HL-60/S4 treated with phorbol 12-myristate 13-acetate at 8.2 ng/mL for 4 days and 3 days (cell line): ENCODE results near the gene UNC13C.

Experiments used
- in situ Hi-C: fragments of 300-500 bp; cut with MboI; formaldehyde crosslinking; loops from 2 replicates; pipeline ENCODE4 v1.15.0; 2022; ENCODE audit warnings: low sequenced_read_pairs

Gene UNC13C

GRCh38 chr15:54017251-54017650, 39.0 kb downstream of the UNC13C start:
- in situ Hi-C loops, result no loop called here

- in situ Hi-C loops, result no loop called here
Observed at GRCh38 chr15:54017959-54018358, 39.7 kb downstream of the UNC13C start.

GRCh38 chr15:54026258-54026657, 48.0 kb downstream of the UNC13C start:
- in situ Hi-C loops, result no loop called here

GRCh38 chr15:54026891-54027290, 48.6 kb downstream of the UNC13C start:
- in situ Hi-C loops, result no loop called here

- in situ Hi-C loops, result no loop called here
Observed at GRCh38 chr15:54029081-54029480, 50.8 kb downstream of the UNC13C start.

GRCh38 chr15:54032066-54032465, 53.8 kb downstream of the UNC13C start:
- in situ Hi-C loops, result no loop called here

- in situ Hi-C loops, result no loop called here
Observed at GRCh38 chr15:54033356-54033860, 55.2 kb downstream of the UNC13C start.

GRCh38 chr15:54033869-54034458, 55.7 kb downstream of the UNC13C start:
- in situ Hi-C loops, result no loop called here

- in situ Hi-C loops, result no loop called here
Observed at GRCh38 chr15:54035616-54036015, 57.4 kb downstream of the UNC13C start.

- in situ Hi-C loops, result no loop called here
Observed at GRCh38 chr15:54045397-54045796, 67.2 kb downstream of the UNC13C start.

GRCh38 chr15:54046093-54046492, 67.9 kb downstream of the UNC13C start:
- in situ Hi-C loops, result no loop called here

GRCh38 chr15:54064365-54064764, 86.1 kb downstream of the UNC13C start:
- in situ Hi-C loops, result no loop called here

- in situ Hi-C loops, result no loop called here
Observed at GRCh38 chr15:54066403-54066802, 88.2 kb downstream of the UNC13C start.

GRCh38 chr15:54082836-54083492, 104.7 kb downstream of the UNC13C start:
- in situ Hi-C loops, result no loop called here

GRCh38 chr15:54083501-54083900, 105.3 kb downstream of the UNC13C start:
- in situ Hi-C loops, result no loop called here

GRCh38 chr15:54083991-54084390, 105.8 kb downstream of the UNC13C start:
- in situ Hi-C loops, result no loop called here

GRCh38 chr15:54088837-54089236, 110.6 kb downstream of the UNC13C start:
- in situ Hi-C loops, result no loop called here

GRCh38 chr15:54089776-54090175, 111.5 kb downstream of the UNC13C start:
- in situ Hi-C loops, result no loop called here

- in situ Hi-C loops, result no loop called here
Observed at GRCh38 chr15:54091651-54092050, 113.4 kb downstream of the UNC13C start.

GRCh38 chr15:54094661-54095060, 116.4 kb downstream of the UNC13C start:
- in situ Hi-C loops, result no loop called here

- in situ Hi-C loops, result no loop called here
Observed at GRCh38 chr15:54097019-54097418, 118.8 kb downstream of the UNC13C start.

GRCh38 chr15:54099010-54099409, 120.8 kb downstream of the UNC13C start:
- in situ Hi-C loops, result no loop called here
